GM21390 (cell line): Measurements from ENCODE around the gene NAIF1.
"Not testable (repeated sequence)": the region's sequence is repeated elsewhere in the genome, so short reads cannot be mapped to it uniquely, and the experiment has no call there.

Experiments used
- ATAC-seq: cut with Tn5 transposase; IDR thresholded peaks from one replicate; pipeline ENCODE4 v1.9.1; 2021; ENCODE audit not compliant: unreplicated experiment

The NAIF1 gene

GRCh38 chr9:128034821-128035652 is 32.1 kb downstream of the NAIF1 start:
- ATAC-seq = no peak

GRCh38 chr9:128033609-128034008 is 33.5 kb downstream of the NAIF1 start:
- ATAC-seq = no peak

DNA sequence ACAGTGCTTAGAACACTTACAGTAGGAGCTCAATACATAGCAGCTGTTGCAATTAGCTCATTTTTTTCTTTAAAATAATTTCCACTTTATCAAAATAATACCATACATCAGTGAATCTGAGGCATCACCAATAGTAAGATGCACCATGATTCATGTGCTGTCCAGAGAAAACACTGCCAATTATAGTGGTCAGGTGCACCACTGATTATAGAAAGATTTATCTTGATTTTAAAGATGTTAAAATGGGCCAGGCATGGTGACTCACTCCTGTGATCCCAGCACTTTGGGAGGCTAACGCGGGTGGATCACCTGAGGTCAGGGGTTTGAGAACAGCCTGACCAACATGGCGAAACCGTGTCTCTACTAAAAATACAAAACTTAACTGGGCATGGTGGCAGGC is 39.4 kb downstream of the NAIF1 start:
- ATAC-seq = no peak

GRCh38 chr9:128026773-128027541 is 40.2 kb downstream of the NAIF1 start:
- ATAC-seq = no peak

GRCh38 chr9:128026255-128026772 is 40.8 kb downstream of the NAIF1 start:
- peak; percentile 51 for ATAC-seq

DNA sequence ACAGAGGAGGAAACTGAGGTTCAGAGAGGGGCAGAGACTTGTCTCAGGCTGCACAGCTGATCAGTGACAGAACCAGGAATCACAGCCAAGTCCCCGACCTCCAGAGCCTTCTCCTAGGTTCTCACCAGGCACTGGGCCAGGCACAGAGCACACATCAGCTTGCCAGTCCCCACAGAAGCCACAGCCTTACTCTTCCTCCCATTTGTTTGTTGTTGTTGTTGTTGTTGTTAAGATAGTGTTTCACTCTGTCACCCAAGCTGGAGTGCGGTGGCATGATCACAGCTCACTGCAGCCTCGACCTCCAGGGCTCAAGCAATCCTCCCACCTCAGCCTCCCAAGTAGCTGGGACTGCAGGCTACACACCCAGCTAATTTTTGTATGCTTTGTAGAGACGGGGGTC is 41.4 kb downstream of the NAIF1 start:
- ATAC-seq = no peak

GRCh38 chr9:128024761-128025308 is 42.3 kb downstream of the NAIF1 start:
- ATAC-seq = no peak

- ATAC-seq = not testable (repeated sequence)
These were observed 43.4 kb downstream of the NAIF1 start for GRCh38 chr9:128023671-128024070.

DNA sequence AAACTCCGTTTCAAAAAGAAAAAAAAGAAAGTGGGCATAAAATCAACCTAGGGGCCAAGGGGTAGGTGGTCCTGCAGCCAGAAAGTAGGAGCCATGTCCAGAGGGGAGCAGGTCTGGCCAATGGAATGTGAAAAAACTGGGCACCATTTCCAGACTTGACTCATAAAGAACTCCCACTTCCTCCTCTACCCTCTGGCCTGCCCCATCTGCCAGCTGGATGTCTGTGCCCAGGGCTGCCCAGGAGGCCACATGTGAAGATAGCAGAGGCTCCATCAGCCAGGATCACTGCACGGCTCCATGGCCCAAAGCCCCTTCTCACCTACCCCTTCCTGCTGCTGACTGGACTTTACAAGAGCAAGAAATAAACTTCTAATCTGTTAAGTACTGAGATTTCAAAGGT is 44.2 kb downstream of the NAIF1 start:
- ATAC-seq = no peak

DNA sequence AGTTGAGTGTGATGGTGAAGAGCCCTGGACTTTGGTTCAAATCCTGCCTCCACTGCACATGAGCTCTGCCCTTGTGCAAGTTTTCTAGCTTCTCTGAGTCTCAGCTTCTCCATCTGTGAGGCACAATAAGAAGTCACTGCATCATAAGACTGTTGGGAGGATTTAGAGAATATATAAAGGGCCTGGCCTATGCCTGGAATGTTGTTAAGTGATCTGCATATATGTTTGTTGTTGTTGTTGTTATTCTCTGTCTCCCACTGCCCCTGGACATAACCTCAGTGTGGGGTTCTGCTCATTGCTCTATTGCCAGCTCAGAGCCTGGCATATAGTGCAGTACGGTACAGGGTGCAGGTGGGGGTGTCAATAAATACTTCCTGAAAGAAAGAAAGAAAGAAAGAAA is 46.0 kb downstream of the NAIF1 start:
- ATAC-seq = no peak

- ATAC-seq = no peak
These were observed 46.4 kb downstream of the NAIF1 start for GRCh38 chr9:128020692-128021091.

GRCh38 chr9:128015696-128016095 is 51.4 kb downstream of the NAIF1 start:
- no peak for ATAC-seq
